HG03060 (cell line): ENCODE measurements around the gene CRIP3.

Source experiments
- ATAC-seq: cut with Tn5 transposase; IDR thresholded peaks from one replicate; pipeline ENCODE4 v1.9.1; 2021; ENCODE audit warnings: low read depth, moderate number of reproducible peaks; ENCODE audit not compliant: unreplicated experiment

The CRIP3 gene

GRCh38 chr6:43274916-43275597 is 33.6 kb downstream of the CRIP3 start:
- no peak for ATAC-seq

- ATAC-seq: no peak
These were observed 34.3 kb downstream of the CRIP3 start for GRCh38 chr6:43274127-43274915.

GRCh38 chr6:43273707-43274106 is 34.9 kb downstream of the CRIP3 start:
- ATAC-seq: no peak

- ATAC-seq: no peak
These were observed 36.7 kb downstream of the CRIP3 start for GRCh38 chr6:43271944-43272343.

GRCh38 chr6:43271103-43271815 is 37.4 kb downstream of the CRIP3 start:
- no peak for ATAC-seq

- no peak for ATAC-seq
These were observed 39.2 kb downstream of the CRIP3 start for GRCh38 chr6:43269273-43270007.

- no peak for ATAC-seq
These were observed 39.8 kb downstream of the CRIP3 start for GRCh38 chr6:43268782-43269272.

GRCh38 chr6:43268355-43268700 is 40.3 kb downstream of the CRIP3 start:
- ATAC-seq: no peak

GRCh38 chr6:43267619-43268354 is 40.8 kb downstream of the CRIP3 start:
- ATAC-seq: no peak

- ATAC-seq: no peak
These were observed 43.1 kb downstream of the CRIP3 start for GRCh38 chr6:43265564-43265963.

GRCh38 chr6:43264599-43265145 is 44.0 kb downstream of the CRIP3 start:
- ATAC-seq: no peak

GRCh38 chr6:43263314-43264178 is 45.1 kb downstream of the CRIP3 start:
- no peak for ATAC-seq

GRCh38 chr6:43262780-43263313 is 45.8 kb downstream of the CRIP3 start:
- ATAC-seq: no peak

- ATAC-seq: no peak
These were observed 46.4 kb downstream of the CRIP3 start for GRCh38 chr6:43262000-43262779.

GRCh38 chr6:43261198-43261597 is 47.4 kb downstream of the CRIP3 start:
- ATAC-seq: no peak

- no peak for ATAC-seq
These were observed 47.8 kb downstream of the CRIP3 start for GRCh38 chr6:43260791-43261190.

GRCh38 chr6:43258807-43259686 is 49.6 kb downstream of the CRIP3 start:
- ATAC-seq: no peak
